NOMO-1 treated with dmso at 0.1 percent for 144 hours (cell line): ENCODE results near the gene IDH2.
"Not testable (repeated sequence)": the region's sequence is repeated elsewhere in the genome, so short reads cannot be mapped to it uniquely, and the experiment has no call there.

ENCODE experiments used
- DNase-seq: peaks from one replicate; lab custom pipeline; 2025; ENCODE audit not compliant: unreplicated experiment; lab: John Stamatoyannopoulos, UW

Gene IDH2

GRCh38 chr15:90085565-90085964 lies 16.7 kb downstream of the IDH2 start:
- no peak for DNase-seq

- DNase-seq = no peak
These were observed 17.3 kb downstream of the IDH2 start for GRCh38 chr15:90084876-90085423.

GRCh38 chr15:90083954-90084607 lies 18.2 kb downstream of the IDH2 start:
- DNase-seq = no peak

- DNase-seq = no peak
These were observed 18.8 kb downstream of the IDH2 start for GRCh38 chr15:90083419-90083818.

- DNase-seq = no peak
These were observed 20.0 kb downstream of the IDH2 start for GRCh38 chr15:90082140-90082715.

GRCh38 chr15:90080818-90081393 lies 21.4 kb downstream of the IDH2 start:
- DNase-seq = no peak

GRCh38 chr15:90080458-90080755 lies 21.9 kb downstream of the IDH2 start:
- no peak for DNase-seq

GRCh38 chr15:90079619-90080457 lies 22.4 kb downstream of the IDH2 start:
- DNase-seq = no peak

- DNase-seq = no peak
These were observed 23.3 kb downstream of the IDH2 start for GRCh38 chr15:90078965-90079364.

GRCh38 chr15:90076716-90077115 lies 25.6 kb downstream of the IDH2 start:
- no peak for DNase-seq

- no peak for DNase-seq
These were observed 26.6 kb downstream of the IDH2 start for GRCh38 chr15:90075420-90076289.

- DNase-seq = no peak
These were observed 27.4 kb downstream of the IDH2 start for GRCh38 chr15:90074916-90075315.

- DNase-seq = no peak
These were observed 28.2 kb downstream of the IDH2 start for GRCh38 chr15:90074023-90074422.

GRCh38 chr15:90072978-90073640 lies 29.2 kb downstream of the IDH2 start:
- no peak for DNase-seq

- peak; percentile 14 for DNase-seq
These were observed 31.0 kb downstream of the IDH2 start for GRCh38 chr15:90071220-90071807.

- not testable (repeated sequence) for DNase-seq
These were observed 31.6 kb downstream of the IDH2 start for GRCh38 chr15:90070623-90071022.

- no peak for DNase-seq
These were observed 34.2 kb downstream of the IDH2 start for GRCh38 chr15:90067953-90068606.

GRCh38 chr15:90067181-90067952 lies 34.9 kb downstream of the IDH2 start:
- no peak for DNase-seq

GRCh38 chr15:90065682-90066049 lies 36.6 kb downstream of the IDH2 start:
- no peak for DNase-seq
